ENCODE results near the gene FAM83E. TPM values are rescaled to one million over a fixed set of nuclear protein-coding genes. Genes with fewer than 3 reads are reported as not detected.
A peak's percentile ranks its signal among the peaks of the same experiment; 100 is the strongest.

Gene FAM83E
- total and polyA plus RNA-seq, 2 donors (not counting 1 experiment from before 2014, with no cell fraction given) = 0.15 to 4.1 TPM

DNA sequence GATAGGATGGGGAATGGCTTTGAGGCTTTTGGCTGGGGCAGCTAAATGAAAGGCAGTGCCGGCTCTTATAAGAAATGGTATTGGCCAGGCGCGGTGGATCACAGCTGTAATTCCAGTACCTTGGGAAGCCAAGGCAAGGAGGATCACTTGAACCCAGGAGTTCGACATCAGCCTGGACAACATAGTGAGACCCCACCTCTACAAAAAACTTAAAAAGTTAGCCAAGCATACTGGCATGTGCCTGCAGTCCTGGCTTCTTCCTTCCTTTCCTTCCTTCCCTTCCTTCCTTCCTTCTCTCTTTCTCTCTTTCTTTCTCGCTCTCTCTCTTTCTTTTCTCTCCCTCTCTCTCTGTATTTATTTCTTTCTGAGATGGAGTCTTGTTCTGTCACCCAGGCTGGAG is 28.0 kb upstream of the FAM83E start:
- Mint-ChIP-seq H3K9me3 (ENCODE audit: insufficient read depth) (peaks cover 4% of the 10 kb centered on the region), H3K27ac (no peak overlapping the region), H3K4me1 (peaks cover 55% of the 10 kb centered on the region), H3K27me3 (no peaks in the 10 kb centered on the region), H3K4me3 (no peak overlapping the region)
- no peak overlapping the region for H3K27ac ChIP-seq (ENCODE audit: low read length in 2 of 2)
- no peak overlapping the region for H2AFZ ChIP-seq (ENCODE audit: insufficient read depth, low read depth, low read length, poor library complexity, severe bottlenecking)
- no peak overlapping the region for H3K4me2 ChIP-seq (replicated peaks; ENCODE audit: low read depth, low read length, poor library complexity, severe bottlenecking)
- peaks cover 29 to 45% of the 10 kb centered on the region in 2 donors for H3K4me1 ChIP-seq (ENCODE audit: control insufficient read depth in 2 of 2, insufficient read depth in 2 of 2, low read length in 2 of 2)
- ATAC-seq (ENCODE audit: low read depth) (no peak), DNase-seq (no peak)
- ChIA-PET CTCF (interaction anchor here (0.7 kb wide), 1 partner anchor 32 kb away, joined by 3 read pairs; no protein-coding TSS in a partner anchor), POLR2A (interaction anchor here (0.7 kb wide), 1 partner anchor 312 kb away, joined by 3 read pairs; no protein-coding TSS in a partner anchor)
- TF ChIP-seq, protein P1, sequence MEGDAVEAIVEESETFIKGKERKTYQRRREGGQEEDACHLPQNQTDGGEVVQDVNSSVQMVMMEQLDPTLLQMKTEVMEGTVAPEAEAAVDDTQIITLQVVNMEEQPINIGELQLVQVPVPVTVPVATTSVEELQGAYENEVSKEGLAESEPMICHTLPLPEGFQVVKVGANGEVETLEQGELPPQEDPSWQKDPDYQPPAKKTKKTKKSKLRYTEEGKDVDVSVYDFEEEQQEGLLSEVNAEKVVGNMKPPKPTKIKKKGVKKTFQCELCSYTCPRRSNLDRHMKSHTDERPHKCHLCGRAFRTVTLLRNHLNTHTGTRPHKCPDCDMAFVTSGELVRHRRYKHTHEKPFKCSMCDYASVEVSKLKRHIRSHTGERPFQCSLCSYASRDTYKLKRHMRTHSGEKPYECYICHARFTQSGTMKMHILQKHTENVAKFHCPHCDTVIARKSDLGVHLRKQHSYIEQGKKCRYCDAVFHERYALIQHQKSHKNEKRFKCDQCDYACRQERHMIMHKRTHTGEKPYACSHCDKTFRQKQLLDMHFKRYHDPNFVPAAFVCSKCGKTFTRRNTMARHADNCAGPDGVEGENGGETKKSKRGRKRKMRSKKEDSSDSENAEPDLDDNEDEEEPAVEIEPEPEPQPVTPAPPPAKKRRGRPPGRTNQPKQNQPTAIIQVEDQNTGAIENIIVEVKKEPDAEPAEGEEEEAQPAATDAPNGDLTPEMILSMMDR (IDR thresholded peaks at IDR 0.05) = no peak
- TF ChIP-seq EZH2 (IDR thresholded peaks at IDR 0.05; ENCODE audit: borderline replicate concordance, insufficient read depth, low read depth, low read length, poor library complexity, severe bottlenecking) = no peak
- no peak overlapping the region for H3K9ac ChIP-seq (ENCODE audit: low read length)
- peaks cover 0 to 11% (median 0%) of the 10 kb centered on the region in 3 donors for H3K9me3 ChIP-seq (ENCODE audit: control extremely low read depth in 1 of 3, control insufficient read depth in 2 of 3, insufficient read depth in 1 of 3, low read length in 2 of 3)
- no peaks in the 10 kb centered on the region for H3K27me3 ChIP-seq (replicated peaks in 1 of 4; ENCODE audit: control extremely low read depth in 1 of 4, control insufficient read depth in 3 of 4, insufficient read depth in 4 of 4, low read length in 3 of 4)
- H4K20me1 ChIP-seq (ENCODE audit: control insufficient read depth, insufficient read depth, low read length, poor library complexity, severe bottlenecking) = no peaks in the 10 kb centered on the region
- intact Hi-C loops (cut with micrococcal nuclease) = no loop called here
- H3K4me3 ChIP-seq (ENCODE audit: control extremely low read depth in 1 of 5, extremely low read depth in 1 of 5, insufficient read depth in 1 of 5, low read depth in 2 of 5, low read length in 4 of 5) = no peak overlapping the region
- WGBS (ENCODE audit: insufficient coverage) = 95% methylated on average over 4 of the region's 5 CpGs
- H3K79me2 ChIP-seq (ENCODE audit: control insufficient read depth, insufficient read depth, low read length) = peaks cover 58% of the 10 kb centered on the region
- H3K36me3 ChIP-seq (replicated peaks in 1 of 2; ENCODE audit: control extremely low read depth in 1 of 2, control insufficient read depth in 1 of 2, extremely low read depth in 1 of 2, insufficient read depth in 2 of 2, low read length in 1 of 2) = no peaks in the 10 kb centered on the region

GRCh38 chr19:48641850-48642249 is 27.0 kb upstream of the FAM83E start:
- Histone ChIP-seq H4K20me1 (ENCODE audit: control insufficient read depth, insufficient read depth, low read length, poor library complexity, severe bottlenecking) (peaks cover 2% of the 10 kb centered on the region), H3K9ac (ENCODE audit: low read length) (no peak overlapping the region), H3K27ac (ENCODE audit: low read length in 2 of 2) (no peak overlapping the region), H3K27me3 (replicated peaks in 1 of 4; ENCODE audit: control extremely low read depth in 1 of 4, control insufficient read depth in 3 of 4, insufficient read depth in 4 of 4, low read length in 3 of 4) (no peaks in the 10 kb centered on the region), H3K4me3 (ENCODE audit: control extremely low read depth in 1 of 5, extremely low read depth in 1 of 5, insufficient read depth in 1 of 5, low read depth in 2 of 5, low read length in 4 of 5) (no peak overlapping the region), H3K4me2 (replicated peaks; ENCODE audit: low read depth, low read length, poor library complexity, severe bottlenecking) (no peak overlapping the region), H3K9me3 (ENCODE audit: control extremely low read depth in 1 of 3, control insufficient read depth in 2 of 3, insufficient read depth in 1 of 3, low read length in 2 of 3) (peaks cover 0 to 11% (median 0%) of the 10 kb centered on the region in 3 donors), H3K4me1 (ENCODE audit: control insufficient read depth in 2 of 2, insufficient read depth in 2 of 2, low read length in 2 of 2) (peaks cover 23 to 37% of the 10 kb centered on the region in 2 donors), H3K36me3 (replicated peaks in 1 of 2; ENCODE audit: control extremely low read depth in 1 of 2, control insufficient read depth in 1 of 2, extremely low read depth in 1 of 2, insufficient read depth in 2 of 2, low read length in 1 of 2) (no peaks in the 10 kb centered on the region), H3K79me2 (ENCODE audit: control insufficient read depth, insufficient read depth, low read length) (peaks cover 55% of the 10 kb centered on the region), H2AFZ (ENCODE audit: insufficient read depth, low read depth, low read length, poor library complexity, severe bottlenecking) (no peak overlapping the region)
- Mint-ChIP-seq H3K27ac (peak overlapping the region; percentile 27), H3K27me3 (no peaks in the 10 kb centered on the region), H3K9me3 (ENCODE audit: insufficient read depth) (peaks cover 4% of the 10 kb centered on the region), H3K4me3 (no peak overlapping the region), H3K4me1 (peaks cover 49% of the 10 kb centered on the region)
- 100% methylated on average over 1 of the region's 2 CpGs for WGBS (ENCODE audit: insufficient coverage)
- POLR2A ChIA-PET = no interaction called here
- DNase-seq (no peak), ATAC-seq (ENCODE audit: low read depth) (no peak)
- intact Hi-C loops (cut with micrococcal nuclease) = no loop called here
- CTCF ChIA-PET = interaction anchor here (0.7 kb wide), 2 partner anchors 11 to 97 kb away, joined by 3 read pairs; no protein-coding TSS in a partner anchor
- TF ChIP-seq, protein P1 (IDR thresholded peaks at IDR 0.05) = no peak
- TF ChIP-seq EZH2 (IDR thresholded peaks at IDR 0.05; ENCODE audit: borderline replicate concordance, insufficient read depth, low read depth, low read length, poor library complexity, severe bottlenecking) = no peak

All from B cell (primary cell).